HEK293 (cell line): Measurements from ENCODE around the gene TTLL10.

ENCODE experiments used
- CTCF ChIA-PET: fragments of 350-600 bp; formaldehyde crosslinking; extraction: SDS; loops from one replicate; lab custom pipeline; 2021; ENCODE audit warnings: antibody characterized with exemption; lab: Yijun Ruan, JAX
- POLR2A ChIA-PET: fragments of 300-600 bp; formaldehyde crosslinking; extraction: SDS; loops from one replicate; lab custom pipeline; 2020; ENCODE audit warnings: antibody characterized with exemption, inconsistent platforms; lab: Yijun Ruan, JAX
- H3K27ac ChIP-seq: fragments of 200-500 bp; sonication (Bioruptor generic); 2 replicates; pipeline ENCODE4 v1.5.1; 2014; ENCODE audit warnings: low read depth, low read length, control low read depth, inconsistent platforms; ENCODE audit errors: extremely low read depth
- H3K36me3 ChIP-seq, 2 experiments: fragments of 200-500 bp in 1 of 2; sonication (Bioruptor generic) in 1 of 2; 1 replicate in 1 of 2; 2 replicates in 1 of 2; pipeline ENCODE4 v1.5.1; 2014 to 2017; ENCODE audit warnings: inconsistent platforms in 2 of 2, low read length in 2 of 2; ENCODE audit not compliant: control insufficient read depth in 2 of 2, insufficient read depth in 1 of 2
- H3K4me1 ChIP-seq: fragments of 200-500 bp; sonication (Bioruptor generic); 2 replicates; pipeline ENCODE4 v1.5.1; 2014; ENCODE audit warnings: mild to moderate bottlenecking, low read length, inconsistent platforms; ENCODE audit not compliant: control insufficient read depth, insufficient read depth
- H3K4me3 ChIP-seq: 2 replicates; pipeline ENCODE4 v1.5.1; 2011; ENCODE audit warnings: low read depth, mild to moderate bottlenecking, control low read depth, low read length, moderate library complexity
- H3K9me3 ChIP-seq: fragments of 200-500 bp; sonication (Bioruptor generic); 2 replicates; pipeline ENCODE4 v1.5.1; 2014; ENCODE audit warnings: low read depth, low read length, inconsistent platforms; ENCODE audit not compliant: control insufficient read depth, insufficient read depth
- BCL11A ChIP-seq: fragments of 450-650 bp; formaldehyde crosslinking; IDR thresholded peaks from 2 replicates; pipeline ENCODE4 v1.5.1; 2016; ENCODE audit warnings: low read depth, missing biosample characterization, missing genetic modification characterization
- GFI1B ChIP-seq: fragments of 450-650 bp; formaldehyde crosslinking; IDR thresholded peaks from 2 replicates; pipeline ENCODE4 v1.5.1; 2016; ENCODE audit warnings: missing biosample characterization, missing genetic modification characterization
- GLIS2 ChIP-seq: fragments of 450-650 bp; formaldehyde crosslinking; IDR thresholded peaks from 2 replicates; pipeline ENCODE4 v1.5.1; 2016; ENCODE audit warnings: missing biosample characterization, missing genetic modification characterization
- KLF16 ChIP-seq: fragments of 450-650 bp; formaldehyde crosslinking; IDR thresholded peaks from 2 replicates; pipeline ENCODE4 v1.5.1; 2017; ENCODE audit warnings: missing biosample characterization, missing genetic modification characterization
- KLF8 ChIP-seq: fragments of 450-650 bp; formaldehyde crosslinking; IDR thresholded peaks from 2 replicates; pipeline ENCODE4 v1.5.1; 2016; ENCODE audit warnings: missing biosample characterization, missing genetic modification characterization
- PATZ1 ChIP-seq: fragments of 450-650 bp; formaldehyde crosslinking; IDR thresholded peaks from 2 replicates; pipeline ENCODE4 v1.5.1; 2016; ENCODE audit warnings: missing biosample characterization, missing genetic modification characterization
- ZBTB1 ChIP-seq: fragments of 450-650 bp; formaldehyde crosslinking; IDR thresholded peaks from 2 replicates; pipeline ENCODE4 v1.5.1; 2016; ENCODE audit warnings: missing biosample characterization, missing genetic modification characterization
- ZBTB26 ChIP-seq: fragments of 450-650 bp; formaldehyde crosslinking; optimal IDR thresholded peaks from 2 replicates; pipeline ENCODE3; 2016; ENCODE audit warnings: missing biosample characterization, mild to moderate bottlenecking, missing genetic modification characterization
- ZBTB7A ChIP-seq: fragments of 450-650 bp; formaldehyde crosslinking; IDR thresholded peaks from 2 replicates; pipeline ENCODE4 v1.5.1; 2016; ENCODE audit warnings: low read depth, missing biosample characterization, missing genetic modification characterization
- ZBTB8A ChIP-seq: fragments of 450-650 bp; formaldehyde crosslinking; IDR thresholded peaks from 2 replicates; pipeline ENCODE4 v1.5.1; 2016; ENCODE audit warnings: missing biosample characterization, missing genetic modification characterization
- ZFHX2 ChIP-seq: fragments of 450-650 bp; formaldehyde crosslinking; conservative IDR thresholded peaks from 2 replicates; pipeline ENCODE4 v1.5.1; 2016; ENCODE audit warnings: missing biosample characterization, missing genetic modification characterization
- ZNF280C ChIP-seq: fragments of 450-650 bp; formaldehyde crosslinking; IDR thresholded peaks from 2 replicates; pipeline ENCODE4 v1.5.1; 2016; ENCODE audit warnings: missing biosample characterization, missing genetic modification characterization
- ZNF362 ChIP-seq: fragments of 450-650 bp; formaldehyde crosslinking; IDR thresholded peaks from 2 replicates; pipeline ENCODE4 v1.5.1; 2016; ENCODE audit warnings: missing biosample characterization, missing genetic modification characterization
- ZNF558 ChIP-seq: fragments of 450-650 bp; formaldehyde crosslinking; IDR thresholded peaks from 2 replicates; pipeline ENCODE4 v1.5.1; 2016; ENCODE audit warnings: missing biosample characterization, missing genetic modification characterization
- ZNF610 ChIP-seq: fragments of 450-650 bp; formaldehyde crosslinking; IDR thresholded peaks from 2 replicates; pipeline ENCODE4 v1.5.1; 2016; ENCODE audit warnings: missing biosample characterization, missing genetic modification characterization, borderline replicate concordance
- ZXDB ChIP-seq: fragments of 450-650 bp; formaldehyde crosslinking; IDR thresholded peaks from 2 replicates; pipeline ENCODE4 v1.5.1; 2016; ENCODE audit warnings: missing biosample characterization, missing genetic modification characterization

TTLL10 gene

GRCh38 chr1:1238702-1239178, 65.1 kb downstream of the TTLL10 start:
- no peak overlapping the region for H3K27ac ChIP-seq
- H3K4me1 ChIP-seq, result no peaks in the 10 kb centered on the region
- POLR2A ChIA-PET, result interaction anchor here (0.5 to 1.5 kb wide), 4 partner anchors 12 to 116 kb away, joined by 3 to 6 read pairs (median 4); no protein-coding TSS in a partner anchor

GRCh38 chr1:1239227-1239613, 65.5 kb downstream of the TTLL10 start:
- ChIA-PET POLR2A (interaction anchor here (1.5 kb wide), 1 partner anchor 27 kb away, joined by 4 read pairs; no protein-coding TSS in a partner anchor), CTCF (interaction anchor here (1.2 kb wide), 1 partner anchor 255 kb away, joined by 3 read pairs; no protein-coding TSS in a partner anchor)
- H3K9me3 ChIP-seq, result no peaks in the 10 kb centered on the region
- H3K4me1 ChIP-seq, result no peaks in the 10 kb centered on the region
- peaks cover 0 to 7% of the 10 kb centered on the region in 2 experiments; a peak in 1 of 3 replicates for H3K36me3 ChIP-seq
- TF ChIP-seq KLF8, result peak; percentile 31; the same call in 1 of the 2 replicates
- no peak for TF ChIP-seq ZBTB26 (tag by site-specific recombination)
- TF ChIP-seq GFI1B (tag by site-specific recombination), result no peak
- TF ChIP-seq PATZ1 (tag by site-specific recombination), result peak; percentile 20; the same call in 1 of the 2 replicates
- TF ChIP-seq ZXDB (tag by site-specific recombination), result no peak
- peak; percentile 76 for TF ChIP-seq GLIS2
- 0 out of 2 replicates have a peak, but pooled peaks have one; percentile 14 for TF ChIP-seq BCL11A
- TF ChIP-seq ZNF280C (tag by site-specific recombination), result no peak
- H3K27ac ChIP-seq, result no peak overlapping the region
- no peak overlapping the region for H3K4me3 ChIP-seq

More at GRCh38 chr1:1238702-1239178, 65.1 kb downstream of the TTLL10 start:
- H3K9me3 ChIP-seq, result no peaks in the 10 kb centered on the region
- CTCF ChIA-PET, result interaction anchor here (1.2 to 3.2 kb wide), 2 partner anchors 117 to 254 kb away, joined by 3 to 13 read pairs; no protein-coding TSS in a partner anchor
- TF ChIP-seq ZNF610 (no peak), ZFHX2 (tag by site-specific recombination) (no peak), ZBTB8A (tag by site-specific recombination) (no peak), ZNF362 (no peak), ZBTB1 (tag by site-specific recombination) (no peak), KLF16 (no peak), ZBTB7A (tag by site-specific recombination) (no peak), ZNF558 (tag by site-specific recombination) (no peak)
- TF ChIP-seq, all 188 proteins: peak for 0
- Histone ChIP-seq H3K36me3 (peaks cover 0 to 10% of the 10 kb centered on the region in 2 experiments; a peak in 1 of 3 replicates), H3K4me3 (no peak overlapping the region)
